Stomach (tissue), 19 donors: Measurements from ENCODE around the gene NEK7. TPM values are rescaled to one million over a fixed set of nuclear protein-coding genes. Genes with fewer than 3 reads are reported as not detected.
A peak's percentile ranks its signal among the peaks of the same experiment; 100 is the strongest.

Experiments
- DNase-seq, 2 donors: peaks; one replicate each; pipeline versions ENCODE4 v3.0.0 to v3.0.0-alpha.2; 2013 to 2019
- H3K27ac ChIP-seq, 5 donors: fragments of 200-600 bp in 4 of 5; sonication (generic) in 4 of 5; one replicate each; pipeline ENCODE4 v1.5.1; 2013 to 2019; ENCODE audit warnings: mild to moderate bottlenecking in 1 of 5, moderate library complexity in 1 of 5
- H3K27me3 ChIP-seq, 3 donors: fragments of 200-600 bp; sonication (generic); one replicate each; pipeline ENCODE4 v1.5.1; 2017 to 2019; ENCODE audit warnings: mixed run types in 1 of 3
- H3K36me3 ChIP-seq, 4 donors: fragments of 200-600 bp; sonication (generic); 1 replicate in 3 of 4; 2 replicates in 1 of 4; pipeline ENCODE4 v1.5.1; 2016 to 2019
- H3K4me1 ChIP-seq, 4 donors: fragments of 200-600 bp; sonication (generic); one replicate each; pipeline ENCODE4 v1.5.1; 2016 to 2019
- H3K4me3 ChIP-seq, 4 donors: fragments of 200-600 bp; sonication (generic) in 3 of 4; one replicate each; pipeline ENCODE4 v1.5.1; 2016 to 2019; ENCODE audit warnings: mild to moderate bottlenecking in 1 of 4
- H3K9me3 ChIP-seq, 4 donors: fragments of 200-600 bp; sonication (generic); one replicate each; pipeline ENCODE4 v1.5.1; 2016 to 2019
- EP300 ChIP-seq: sonication (generic); formaldehyde crosslinking; IDR thresholded peaks from one replicate; pipeline ENCODE4 v1.6.1; 2017; ENCODE audit warnings: antibody characterized with exemption
- POLR2A ChIP-seq, 4 donors: fragments of 450-650 bp; IDR thresholded peaks; one replicate each; pipeline ENCODE4 v1.6.1; 2016; ENCODE audit warnings: antibody characterized with exemption in 4 of 4, control low read depth in 2 of 4, mild to moderate bottlenecking in 1 of 4, moderate library complexity in 1 of 4
- POLR2AphosphoS5 ChIP-seq, 3 donors: sonication (generic); formaldehyde crosslinking; IDR thresholded peaks; one replicate each; pipeline ENCODE4 v1.6.1; 2016; ENCODE audit warnings: antibody characterized with exemption in 3 of 3
- WGBS, 5 donors: extraction: QIAGEN DNeasy Blood & Tissue Kit in 3 of 5; methylation state at CpG; one replicate each; pipeline versions ENCODE4 v1.1.5 to v1.1.7; 2013 to 2018; 5-methylcytosine and 5-hydroxymethylcytosine counted together
- intact Hi-C: fragments of 100-400 bp; cut with DNase I; formaldehyde crosslinking; loops from one replicate; pipeline ENCODE4 v1.15.1; 2023; ENCODE audit warnings: low total_unique reads
- long read RNA-seq, 10 donors: transcript quantifications; one replicate each; lab custom pipeline, GENCODE V29; 2026
- polyA plus RNA-seq, 3 donors: library from polyadenylated mRNA; stranded (reverse); fragments of 200-250 nt; gene quantifications; one replicate each; pipeline ENCODE4 v1.2.3, GENCODE V29; 2013
- total RNA-seq, 5 donors: library from RNA; depleted of rRNA; stranded (reverse); fragments of >200 nt; gene quantifications; one replicate each; pipeline versions ENCODE4 v1.1.0 to v1.2.3, GENCODE V29; 2014 to 2016
- TF ChIP-seq, protein P1 (sequence below), 7 experiments: fragments of 450-650 bp in 4 of 7; fragments of 200-600 bp in 3 of 7; sonication (generic) in 3 of 7; IDR thresholded peaks; one replicate each; pipeline ENCODE4 v1.5.1; 2016 to 2019; ENCODE audit warnings: antibody characterized with exemption in 7 of 7, control low read depth in 2 of 7, mild to moderate bottlenecking in 1 of 7
- donor health status: healthy with polysubstance abuse.
- donor health status: Bipolar disorder and iron deficiency.
- donor health status: healthy.

NEK7 gene
- total RNA-seq (100 to 1,000 TPM in 1 of 5 donors, 10 to 100 TPM in 4; 33.3 to 116 (median 42.0) TPM), polyA plus RNA-seq (10 to 100 TPM; 13.2 to 29.8 (median 24.8) TPM)
- long read RNA-seq, donor 1, full-length matches to known transcripts, result 1 of 1 reads
- long read RNA-seq, donor 1, partial matches to known transcripts, result 0 of 1 reads
- long read RNA-seq, donor 1, other reads (novel, unspliced or antisense), result 0 of 1 reads
- long read RNA-seq, donor 2, full-length matches to known transcripts, result 6 of 6 reads
- long read RNA-seq, donor 2, partial matches to known transcripts, result 0 of 6 reads
- long read RNA-seq, donor 2, other reads (novel, unspliced or antisense), result 0 of 6 reads
- long read RNA-seq, donor 3, full-length matches to known transcripts, result 3 of 3 reads
- long read RNA-seq, donor 3, partial matches to known transcripts, result 0 of 3 reads
- long read RNA-seq, donor 3, other reads (novel, unspliced or antisense), result 0 of 3 reads
- long read RNA-seq, donor 4, full-length matches to known transcripts, result 3 of 3 reads
- long read RNA-seq, donor 4, partial matches to known transcripts, result 0 of 3 reads
- long read RNA-seq, donor 4, other reads (novel, unspliced or antisense), result 0 of 3 reads
- long read RNA-seq, donor 5, full-length matches to known transcripts, result 8 of 8 reads
- long read RNA-seq, donor 5, partial matches to known transcripts, result 0 of 8 reads
- long read RNA-seq, donor 5, other reads (novel, unspliced or antisense), result 0 of 8 reads
- long read RNA-seq, donor 6, result 0 reads
- long read RNA-seq, donor 7, full-length matches to known transcripts, result 14 of 14 reads
- long read RNA-seq, donor 7, partial matches to known transcripts, result 0 of 14 reads
- long read RNA-seq, donor 7, other reads (novel, unspliced or antisense), result 0 of 14 reads
- long read RNA-seq, donor 8, full-length matches to known transcripts, result 6 of 6 reads
- long read RNA-seq, donor 8, partial matches to known transcripts, result 0 of 6 reads
- long read RNA-seq, donor 8, other reads (novel, unspliced or antisense), result 0 of 6 reads
- long read RNA-seq, donor 9, full-length matches to known transcripts, result 5 of 5 reads
- long read RNA-seq, donor 9, partial matches to known transcripts, result 0 of 5 reads
- long read RNA-seq, donor 9, other reads (novel, unspliced or antisense), result 0 of 5 reads
- long read RNA-seq, donor 10, full-length matches to known transcripts, result 3 of 25 reads
- long read RNA-seq, donor 10, partial matches to known transcripts, result 22 of 25 reads
- long read RNA-seq, donor 10, other reads (novel, unspliced or antisense), result 0 of 25 reads

DNA sequence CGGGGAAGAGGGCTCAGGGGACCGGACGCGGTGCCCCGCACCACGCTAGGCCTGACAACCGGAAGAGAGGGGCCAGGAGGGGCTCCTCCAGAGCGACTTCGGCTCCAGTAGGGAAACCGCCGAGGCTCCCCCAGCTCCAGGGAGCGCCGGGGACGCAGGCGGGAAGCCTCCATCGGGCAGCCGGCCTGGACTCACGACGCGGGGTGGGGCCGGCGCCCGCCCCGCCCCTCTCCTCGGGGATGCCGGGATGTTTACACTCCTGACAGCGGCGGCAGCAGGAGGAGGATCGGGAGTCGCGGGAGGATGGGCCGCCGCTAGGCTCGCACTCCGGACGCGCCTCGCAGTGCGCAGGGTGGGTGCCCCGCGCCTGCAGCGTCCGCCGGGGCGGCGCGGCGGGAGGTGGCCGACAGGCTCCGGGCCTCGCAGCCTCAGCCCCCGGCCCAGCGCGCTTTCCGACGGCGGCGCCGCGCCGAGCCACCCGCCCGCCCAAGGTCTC lies at the start of gene NEK7:
NEK7 (plus strand) TSS at position 254 of the 496 bp plus-strand sequence. CDS start 75,583 bp downstream, outside the sequence.
- H3K27me3 ChIP-seq, result no peaks in the 10 kb centered on the region
- H3K4me1 ChIP-seq, result peaks cover 21 to 44% (median 29%) of the 10 kb centered on the region in 4 donors
- WGBS, 5 donors, result 0% methylated on average over 16 to 63 of the region's 63 CpGs
- peak within 1 kb of the TSS; percentile 85 to 99 (median 97) for H3K4me3 ChIP-seq
- intact Hi-C loops, result no loop called here
- peak within 1 kb of the TSS; percentile 99 to 100 (median 99) for H3K27ac ChIP-seq
- no peak for TF ChIP-seq EP300
- peak; percentile 83 to 86 (median 86) for TF ChIP-seq POLR2AphosphoS5 (IDR thresholded peaks at IDR 0.05)
- TF ChIP-seq, protein P1, sequence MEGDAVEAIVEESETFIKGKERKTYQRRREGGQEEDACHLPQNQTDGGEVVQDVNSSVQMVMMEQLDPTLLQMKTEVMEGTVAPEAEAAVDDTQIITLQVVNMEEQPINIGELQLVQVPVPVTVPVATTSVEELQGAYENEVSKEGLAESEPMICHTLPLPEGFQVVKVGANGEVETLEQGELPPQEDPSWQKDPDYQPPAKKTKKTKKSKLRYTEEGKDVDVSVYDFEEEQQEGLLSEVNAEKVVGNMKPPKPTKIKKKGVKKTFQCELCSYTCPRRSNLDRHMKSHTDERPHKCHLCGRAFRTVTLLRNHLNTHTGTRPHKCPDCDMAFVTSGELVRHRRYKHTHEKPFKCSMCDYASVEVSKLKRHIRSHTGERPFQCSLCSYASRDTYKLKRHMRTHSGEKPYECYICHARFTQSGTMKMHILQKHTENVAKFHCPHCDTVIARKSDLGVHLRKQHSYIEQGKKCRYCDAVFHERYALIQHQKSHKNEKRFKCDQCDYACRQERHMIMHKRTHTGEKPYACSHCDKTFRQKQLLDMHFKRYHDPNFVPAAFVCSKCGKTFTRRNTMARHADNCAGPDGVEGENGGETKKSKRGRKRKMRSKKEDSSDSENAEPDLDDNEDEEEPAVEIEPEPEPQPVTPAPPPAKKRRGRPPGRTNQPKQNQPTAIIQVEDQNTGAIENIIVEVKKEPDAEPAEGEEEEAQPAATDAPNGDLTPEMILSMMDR (IDR thresholded peaks at IDR 0.05), result no peak
- no peaks in the 10 kb centered on the region for H3K9me3 ChIP-seq
- DNase-seq, result peak; percentile 85 to 96
- no peaks in the 10 kb centered on the region for H3K36me3 ChIP-seq

DNA sequence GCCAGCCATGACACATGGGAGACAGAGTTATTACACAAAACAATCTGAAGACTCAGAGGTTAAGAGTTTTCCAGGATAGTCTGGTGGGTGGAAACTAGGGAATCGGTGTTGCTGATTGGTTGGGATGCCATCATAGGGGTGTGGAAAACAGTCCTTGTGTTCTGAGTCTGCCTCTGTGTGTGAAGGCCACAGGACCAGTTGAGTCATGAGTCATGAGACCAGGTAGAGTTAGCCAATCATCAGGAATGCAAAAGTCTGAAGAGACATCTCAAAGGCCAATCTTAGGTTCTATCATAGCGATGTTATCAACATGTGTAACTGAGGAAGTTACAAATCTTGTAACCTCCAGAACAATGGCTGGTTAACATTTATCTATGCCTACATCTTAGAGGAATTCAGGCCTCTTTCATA lies 49.7 kb upstream of the NEK7 start:
- no peak overlapping the region for H3K4me3 ChIP-seq
- H3K9me3 ChIP-seq, result no peaks in the 10 kb centered on the region
- DNase-seq, result no peak
- intact Hi-C loops, result no loop called here
- H3K27ac ChIP-seq, result no peak overlapping the region
- H3K27me3 ChIP-seq, result no peaks in the 10 kb centered on the region
- no peak for TF ChIP-seq POLR2A (IDR thresholded peaks at IDR 0.05)
- TF ChIP-seq POLR2AphosphoS5 (IDR thresholded peaks at IDR 0.05), result no peak
- TF ChIP-seq EP300, result no peak
- TF ChIP-seq, protein P1 (IDR thresholded peaks at IDR 0.05), result no peak
- no peaks in the 10 kb centered on the region for H3K36me3 ChIP-seq
- H3K4me1 ChIP-seq, result no peaks in the 10 kb centered on the region
- WGBS, 5 donors, result 90 to 93% (median 91%) methylated on average over 2 of the region's 2 CpGs

DNA sequence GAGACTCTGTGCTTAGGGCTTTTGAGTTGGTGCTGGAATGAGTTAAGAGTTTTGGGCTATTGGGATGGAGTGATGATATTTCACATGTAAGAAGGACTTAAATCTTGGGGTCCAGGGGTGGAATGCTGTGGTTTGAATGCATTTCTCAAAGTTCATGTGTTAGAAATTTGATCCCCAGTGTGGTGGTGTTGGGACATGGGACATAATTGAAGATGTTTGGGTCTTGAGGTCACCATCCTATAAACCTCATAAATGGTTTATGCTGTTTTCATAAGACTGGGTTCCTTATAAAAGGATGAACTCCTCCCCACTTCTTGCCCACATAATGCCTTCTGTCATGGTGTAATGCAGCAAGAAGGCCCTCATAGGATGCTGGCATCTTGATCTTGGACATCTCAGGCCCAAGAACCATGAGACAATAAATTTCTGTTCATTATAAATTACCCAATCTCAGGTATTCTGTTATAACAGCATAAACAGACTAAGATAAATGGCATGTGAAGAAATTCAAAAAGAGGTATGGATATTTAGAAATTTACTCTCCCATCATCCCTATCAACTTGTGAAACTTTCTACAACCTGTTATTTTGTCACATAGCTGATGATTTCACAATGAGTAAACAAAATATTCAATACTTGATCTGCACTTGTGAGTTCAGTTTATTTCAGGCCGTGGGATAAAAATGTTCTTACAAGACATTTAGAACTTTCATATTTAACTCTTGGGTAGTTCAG lies 48.0 kb upstream of the NEK7 start:
- Histone ChIP-seq H3K27ac (no peak overlapping the region), H3K27me3 (no peaks in the 10 kb centered on the region), H3K4me1 (no peaks in the 10 kb centered on the region), H3K36me3 (no peaks in the 10 kb centered on the region), H3K9me3 (no peaks in the 10 kb centered on the region), H3K4me3 (no peak overlapping the region)
- WGBS, 5 donors, result 67 to 75% (median 73%) methylated on average over 1 of the region's 1 CpG
- TF ChIP-seq, protein P1 (IDR thresholded peaks at IDR 0.05), result no peak
- TF ChIP-seq EP300, result no peak
- TF ChIP-seq POLR2A (IDR thresholded peaks at IDR 0.05), result no peak
- TF ChIP-seq POLR2AphosphoS5 (IDR thresholded peaks at IDR 0.05), result no peak
- DNase-seq, result no peak
- intact Hi-C loops, result no loop called here
